Colonic mucosa (tissue), 4 donors: ENCODE results near the gene UQCRQ. TPM values are rescaled to one million over a fixed set of nuclear protein-coding genes. Genes with fewer than 3 reads are reported as not detected.

Experiments used
- DNase-seq: peaks from one replicate; pipeline ENCODE4 v3.0.0-alpha.2; 2020
- H3K27ac ChIP-seq: fragments of 200-600 bp; one replicate; pipeline ENCODE4 v1.8.0; 2021
- H3K27me3 ChIP-seq: fragments of 200-600 bp; one replicate; pipeline ENCODE4 v1.8.0; 2021
- H3K36me3 ChIP-seq: fragments of 200-600 bp; one replicate; pipeline ENCODE4 v1.8.0; 2021
- H3K4me1 ChIP-seq: fragments of 200-600 bp; one replicate; pipeline ENCODE4 v1.8.0; 2021; ENCODE audit warnings: mild to moderate bottlenecking
- H3K4me3 ChIP-seq: fragments of 200-600 bp; one replicate; pipeline ENCODE4 v1.8.0; 2021
- H3K9ac ChIP-seq, 2 donors: one replicate each; pipeline ENCODE4 v1.7.0; 2013; ENCODE audit warnings: control low read depth in 2 of 2, low read depth in 2 of 2, low read length in 2 of 2
- H3K9me3 ChIP-seq: fragments of 200-600 bp; one replicate; pipeline ENCODE4 v1.8.0; 2021
- intact Hi-C: fragments of 100-400 bp; cut with DNase I; formaldehyde crosslinking; loops from one replicate; pipeline ENCODE4 v1.14.1; 2022
- total RNA-seq, 2 donors: library from RNA; stranded (reverse); fragmentation: NEBNext Ultra II Directional in 1 of 2; extraction: Animal tissue kit (Norgen Biotek cat#: 25700) in 1 of 2; gene quantifications; one replicate each; pipeline ENCODE4 v1.2.1, GENCODE V29; 2021
- TF ChIP-seq, protein P1 (sequence below): fragments of 200-600 bp; IDR thresholded peaks from one replicate; pipeline ENCODE4 v1.8.0; 2022; ENCODE audit warnings: antibody characterized with exemption, mild to moderate bottlenecking
- donor health status: healthy.
- donor health status: DM: no; HTN: no; CAD: no.
- donor health status: DM: no; HTN: no; CAD: no.

UQCRQ gene
- total RNA-seq, 2 donors from 2014 or later: 885 to 920 TPM

DNA sequence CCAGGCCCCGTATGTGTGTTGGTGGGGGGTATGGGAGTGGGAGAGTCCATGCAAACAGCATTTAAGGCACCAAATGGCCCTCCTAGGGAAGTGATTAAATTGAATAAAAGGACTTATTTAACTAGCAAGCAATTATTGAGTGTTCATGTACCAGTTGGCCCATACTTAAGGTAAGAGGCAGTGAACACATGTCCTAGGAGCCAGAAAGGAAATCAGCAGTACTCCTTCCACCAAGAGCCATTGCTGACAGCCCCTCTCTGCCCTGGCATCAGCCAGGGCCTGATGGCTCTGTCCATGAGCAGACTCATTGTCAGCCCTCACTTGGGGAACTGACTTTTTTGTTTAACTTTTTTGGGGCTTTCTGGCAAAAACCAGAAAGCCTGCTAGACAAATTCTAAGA lies 25.5 kb upstream of the UQCRQ start:
- Histone ChIP-seq H3K27ac (peak overlapping the region; percentile 88), H3K4me3 (no peak overlapping the region), H3K9ac (peak overlapping the region in 1 of 2 donors; percentile 48), H3K36me3 (no peaks in the 10 kb centered on the region), H3K4me1 (peaks cover 22% of the 10 kb centered on the region), H3K27me3 (no peaks in the 10 kb centered on the region), H3K9me3 (no peaks in the 10 kb centered on the region)
- no peak for DNase-seq
- intact Hi-C loops: no loop called here
- TF ChIP-seq, protein P1, sequence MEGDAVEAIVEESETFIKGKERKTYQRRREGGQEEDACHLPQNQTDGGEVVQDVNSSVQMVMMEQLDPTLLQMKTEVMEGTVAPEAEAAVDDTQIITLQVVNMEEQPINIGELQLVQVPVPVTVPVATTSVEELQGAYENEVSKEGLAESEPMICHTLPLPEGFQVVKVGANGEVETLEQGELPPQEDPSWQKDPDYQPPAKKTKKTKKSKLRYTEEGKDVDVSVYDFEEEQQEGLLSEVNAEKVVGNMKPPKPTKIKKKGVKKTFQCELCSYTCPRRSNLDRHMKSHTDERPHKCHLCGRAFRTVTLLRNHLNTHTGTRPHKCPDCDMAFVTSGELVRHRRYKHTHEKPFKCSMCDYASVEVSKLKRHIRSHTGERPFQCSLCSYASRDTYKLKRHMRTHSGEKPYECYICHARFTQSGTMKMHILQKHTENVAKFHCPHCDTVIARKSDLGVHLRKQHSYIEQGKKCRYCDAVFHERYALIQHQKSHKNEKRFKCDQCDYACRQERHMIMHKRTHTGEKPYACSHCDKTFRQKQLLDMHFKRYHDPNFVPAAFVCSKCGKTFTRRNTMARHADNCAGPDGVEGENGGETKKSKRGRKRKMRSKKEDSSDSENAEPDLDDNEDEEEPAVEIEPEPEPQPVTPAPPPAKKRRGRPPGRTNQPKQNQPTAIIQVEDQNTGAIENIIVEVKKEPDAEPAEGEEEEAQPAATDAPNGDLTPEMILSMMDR: no peak

DNA sequence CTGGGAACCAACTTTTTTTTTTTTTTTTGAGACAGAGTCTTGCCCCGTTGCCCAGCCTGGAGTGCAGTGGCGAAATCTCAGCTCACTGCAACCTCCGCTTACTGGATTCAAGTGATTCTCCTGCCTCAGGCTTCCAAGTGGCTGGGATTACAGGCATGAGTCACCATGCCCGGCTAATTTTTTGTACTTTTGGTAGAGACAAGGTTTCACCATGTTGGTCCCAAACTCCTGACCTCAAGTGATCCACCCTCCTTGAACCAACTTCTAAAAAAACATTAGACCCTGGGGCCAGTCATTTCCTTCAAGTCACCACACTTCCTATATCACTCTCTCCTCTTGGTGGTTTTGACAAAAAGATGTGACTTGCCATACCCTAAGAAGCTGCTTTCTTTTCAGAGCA lies 25.1 kb upstream of the UQCRQ start:
- H3K4me1 ChIP-seq: peaks cover 21% of the 10 kb centered on the region
- no peak overlapping the region for H3K4me3 ChIP-seq
- H3K36me3 ChIP-seq: no peaks in the 10 kb centered on the region
- intact Hi-C loops: no loop called here
- peak overlapping the region in 1 of 2 donors; percentile 48 for H3K9ac ChIP-seq
- TF ChIP-seq, protein P1: no peak
- DNase-seq: no peak
- peak overlapping the region; percentile 88 for H3K27ac ChIP-seq
- H3K27me3 ChIP-seq: no peaks in the 10 kb centered on the region
- no peaks in the 10 kb centered on the region for H3K9me3 ChIP-seq

DNA sequence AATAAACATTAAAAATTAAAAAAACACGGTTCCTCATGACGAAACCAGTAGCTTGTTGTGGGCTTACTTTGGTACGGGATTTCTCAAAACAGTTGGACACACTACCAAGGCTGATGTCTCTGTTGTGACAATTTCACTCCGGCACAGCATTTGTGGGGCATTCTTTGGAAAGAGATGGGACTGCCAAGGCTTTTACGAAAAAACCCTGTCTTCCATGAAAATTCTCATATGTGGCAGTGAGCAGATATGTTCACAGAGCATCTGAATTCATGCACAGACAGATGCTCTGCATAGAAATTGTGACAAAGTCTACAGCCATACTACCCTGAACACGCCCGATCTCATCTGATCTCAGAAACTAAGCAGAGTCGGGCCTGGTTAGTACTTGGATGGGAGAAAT lies 18.2 kb upstream of the UQCRQ start:
- H3K9ac ChIP-seq: no peak overlapping the region
- no peak overlapping the region for H3K4me3 ChIP-seq
- no peaks in the 10 kb centered on the region for H3K9me3 ChIP-seq
- H3K4me1 ChIP-seq: no peaks in the 10 kb centered on the region
- no peaks in the 10 kb centered on the region for H3K27me3 ChIP-seq
- no peak overlapping the region for H3K27ac ChIP-seq
- intact Hi-C loops: no loop called here
- TF ChIP-seq, protein P1: no peak
- no peak for DNase-seq
- no peaks in the 10 kb centered on the region for H3K36me3 ChIP-seq

DNA sequence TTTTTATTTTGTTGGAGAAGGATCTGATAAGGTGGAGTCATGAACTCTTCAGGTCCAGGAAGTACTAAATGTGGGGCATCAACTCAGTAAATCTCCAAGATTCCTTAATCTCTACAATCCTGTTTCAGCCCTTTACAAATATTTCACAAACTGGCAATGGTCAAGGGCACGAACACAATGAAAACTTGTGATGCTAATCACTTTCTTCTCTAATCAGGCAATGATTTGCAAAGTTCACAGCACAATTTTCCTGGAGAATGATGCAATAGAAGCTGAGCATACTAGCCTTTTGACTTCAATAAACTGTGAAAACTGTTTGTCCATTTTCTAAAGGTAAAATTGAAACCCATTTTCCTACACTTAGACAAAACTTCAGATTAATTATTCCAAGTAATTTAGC lies 17.1 kb upstream of the UQCRQ start:
- no peak for DNase-seq
- TF ChIP-seq, protein P1: no peak

DNA sequence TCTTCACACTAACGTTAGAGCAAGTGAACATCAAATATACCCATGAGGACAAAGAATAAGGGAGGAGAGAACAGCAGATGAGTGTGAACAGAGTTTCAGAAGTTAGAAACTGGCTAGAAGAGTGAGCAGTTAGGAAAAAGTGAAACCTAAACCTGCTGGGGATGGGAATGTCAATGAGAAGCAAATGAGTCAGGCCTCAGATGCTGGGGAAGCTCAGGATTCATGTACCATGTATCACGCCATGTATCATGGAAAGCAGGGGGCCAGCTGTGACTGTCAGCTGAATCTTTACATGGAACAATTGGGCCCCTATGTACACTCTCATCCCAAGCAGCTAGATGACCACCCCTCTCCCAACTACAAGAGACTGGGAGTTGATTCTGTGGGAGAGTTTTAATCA lies 16.4 kb upstream of the UQCRQ start:
- no peak overlapping the region for H3K4me3 ChIP-seq
- TF ChIP-seq, protein P1: no peak
- intact Hi-C loops: no loop called here

More for the DNA sequence above, 17.1 kb upstream of the UQCRQ start:
- Histone ChIP-seq H3K9ac (no peak overlapping the region), H3K4me1 (no peaks in the 10 kb centered on the region), H3K4me3 (no peak overlapping the region), H3K27ac (no peak overlapping the region), H3K36me3 (no peaks in the 10 kb centered on the region), H3K9me3 (no peaks in the 10 kb centered on the region), H3K27me3 (no peaks in the 10 kb centered on the region)
- intact Hi-C loops: no loop called here

DNA sequence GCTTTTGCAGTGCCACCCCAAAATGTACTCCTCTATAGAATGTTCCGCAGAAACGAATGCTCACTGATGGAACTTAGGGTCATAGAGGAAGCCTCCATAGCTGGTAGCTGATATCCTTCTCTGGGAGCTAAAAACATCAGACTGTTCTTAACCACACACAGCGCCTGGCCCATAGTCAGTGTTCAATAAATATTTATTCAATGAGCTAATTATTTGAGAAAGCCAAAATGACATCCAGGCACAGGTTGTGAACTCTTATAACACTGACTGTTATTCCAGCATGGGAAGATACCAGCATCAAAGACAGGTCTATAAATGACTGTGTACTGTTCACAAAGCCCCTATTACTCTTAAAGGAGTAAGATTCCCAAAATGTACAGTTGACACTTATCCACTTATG lies 13.1 kb upstream of the UQCRQ start:
- no peak for DNase-seq
- TF ChIP-seq, protein P1: no peak
- Histone ChIP-seq H3K9me3 (no peaks in the 10 kb centered on the region), H3K36me3 (no peaks in the 10 kb centered on the region), H3K27me3 (no peaks in the 10 kb centered on the region), H3K27ac (no peak overlapping the region), H3K4me1 (no peaks in the 10 kb centered on the region), H3K9ac (no peak overlapping the region), H3K4me3 (no peak overlapping the region)
- intact Hi-C loops: no loop called here

More for the DNA sequence above, 16.4 kb upstream of the UQCRQ start:
- Histone ChIP-seq H3K4me1 (no peaks in the 10 kb centered on the region), H3K9ac (no peak overlapping the region), H3K27me3 (no peaks in the 10 kb centered on the region), H3K9me3 (no peaks in the 10 kb centered on the region), H3K36me3 (no peaks in the 10 kb centered on the region), H3K27ac (no peak overlapping the region)
- DNase-seq: no peak
